GM19238 (cell line): ENCODE results near the gene KIFC1.
A peak's percentile ranks its signal among the peaks of the same experiment; 100 is the strongest.

ENCODE experiments used
- DNase-seq: peaks from one replicate; pipeline ENCODE4 v3.0.0; 2011; ENCODE audit warnings: low spot score; ENCODE audit not compliant: insufficient read length

The KIFC1 gene

GRCh38 chr6:33425668-33426577 lies 34.3 kb downstream of the KIFC1 start:
- DNase-seq, result peak; percentile 87

GRCh38 chr6:33426590-33427511 lies 35.2 kb downstream of the KIFC1 start:
- DNase-seq, result no peak

- DNase-seq, result peak; percentile 58
Measured at GRCh38 chr6:33427585-33428223, 36.1 kb downstream of the KIFC1 start.

- peak; percentile 57 for DNase-seq
Measured at GRCh38 chr6:33428224-33428965, 36.8 kb downstream of the KIFC1 start.

GRCh38 chr6:33428966-33429749 lies 37.5 kb downstream of the KIFC1 start:
- DNase-seq, result no peak

- no peak for DNase-seq
Measured at GRCh38 chr6:33429750-33430052, 38.1 kb downstream of the KIFC1 start.

GRCh38 chr6:33430334-33430733 lies 38.7 kb downstream of the KIFC1 start:
- no peak for DNase-seq

- peak; percentile 96 for DNase-seq
Measured at GRCh38 chr6:33430991-33431879, 39.6 kb downstream of the KIFC1 start.

- no peak for DNase-seq
Measured at GRCh38 chr6:33431880-33432541, 40.4 kb downstream of the KIFC1 start.

- DNase-seq, result no peak
Measured at GRCh38 chr6:33432546-33432945, 40.9 kb downstream of the KIFC1 start.

GRCh38 chr6:33433001-33433543 lies 41.4 kb downstream of the KIFC1 start:
- DNase-seq, result no peak

GRCh38 chr6:33433544-33434191 lies 42.0 kb downstream of the KIFC1 start:
- no peak for DNase-seq

- no peak for DNase-seq
Measured at GRCh38 chr6:33434961-33435360, 43.3 kb downstream of the KIFC1 start.

GRCh38 chr6:33437666-33438065 lies 46.0 kb downstream of the KIFC1 start:
- no peak for DNase-seq

- DNase-seq, result no peak
Measured at GRCh38 chr6:33438978-33439594, 47.5 kb downstream of the KIFC1 start.

GRCh38 chr6:33439956-33440648 lies 48.5 kb downstream of the KIFC1 start:
- no peak for DNase-seq
